Transverse colon (tissue), 4 donors: ENCODE data around the gene CAVIN1. TPM values are rescaled to one million over a fixed set of nuclear protein-coding genes. Genes with fewer than 3 reads are reported as not detected.
"Not testable (repeated sequence)": the region's sequence is repeated elsewhere in the genome, so short reads cannot be mapped to it uniquely, and the experiment has no call there.

Experiments used
- DNase-seq: peaks from one replicate; pipeline ENCODE4 v3.0.0-alpha.2; 2019
- H3K27ac ChIP-seq, 4 donors: fragments of 200-600 bp; sonication (generic); 2 replicates each; pipeline ENCODE4 v1.5.1; 2016 to 2018; ENCODE audit warnings: inconsistent platforms in 4 of 4
- H3K27me3 ChIP-seq: fragments of 200-600 bp; sonication (generic); 2 replicates; pipeline ENCODE4 v1.5.1; 2017; ENCODE audit warnings: inconsistent platforms
- H3K36me3 ChIP-seq, 4 donors: fragments of 200-600 bp; sonication (generic); 2 replicates each; pipeline ENCODE4 v1.5.1; 2017 to 2019; ENCODE audit warnings: inconsistent platforms in 4 of 4
- H3K4me1 ChIP-seq, 4 donors: fragments of 200-600 bp; sonication (generic); 2 replicates each; pipeline ENCODE4 v1.5.1; 2017 to 2020; ENCODE audit warnings: inconsistent platforms in 4 of 4
- H3K4me3 ChIP-seq, 4 donors: fragments of 200-600 bp; sonication (generic); 1 replicate in 1 of 4; 2 replicates in 3 of 4; pipeline versions ENCODE4 v1.5.1 to v1.6.1; 2017 to 2019; ENCODE audit warnings: inconsistent platforms in 4 of 4
- H3K9me3 ChIP-seq, 2 donors: fragments of 200-600 bp; sonication (generic); 2 replicates each; pipeline ENCODE4 v1.5.1; 2017 to 2019; ENCODE audit warnings: inconsistent platforms in 2 of 2
- EP300 ChIP-seq: sonication (generic); formaldehyde crosslinking; IDR thresholded peaks from one replicate; pipeline ENCODE4 v1.6.1; 2017; ENCODE audit warnings: antibody characterized with exemption, low read depth
- POLR2A ChIP-seq: fragments of 450-650 bp; IDR thresholded peaks from one replicate; pipeline ENCODE4 v1.6.1; 2016; ENCODE audit warnings: antibody characterized with exemption, mild to moderate bottlenecking, moderate library complexity
- POLR2AphosphoS5 ChIP-seq, 3 donors: sonication (generic); formaldehyde crosslinking; IDR thresholded peaks; one replicate each; pipeline ENCODE4 v1.6.1; 2016; ENCODE audit warnings: antibody characterized with exemption in 3 of 3
- WGBS, 2 donors: methylation state at CpG; one replicate each; pipeline ENCODE4 v1.1.5; 2018; ENCODE audit warnings: low coverage in 1 of 2; 5-methylcytosine and 5-hydroxymethylcytosine counted together
- in situ Hi-C, 4 donors: fragments of 200-750 bp; cut with MboI; loops; one replicate each; pipeline versions ENCODE4 v1.15.0 to v1.15.1; 2017; ENCODE audit warnings: low sequenced_read_pairs in 3 of 4, low pct_ligation_motif_present in 1 of 4, low pct_unique_long_range_greater_than_20kb in 1 of 4
- intact Hi-C: fragments of 100-400 bp; cut with DNase I; formaldehyde crosslinking; loops from one replicate; pipeline ENCODE4 v1.15.1; 2023; ENCODE audit warnings: low total_unique reads
- total RNA-seq, 4 donors: library from RNA; depleted of rRNA; stranded (reverse); fragments of >200 nt; gene quantifications; one replicate each; pipeline ENCODE4 v1.1.0, GENCODE V29; 2016
- TF ChIP-seq, protein P1 (sequence below), 5 experiments: fragments of 200-600 bp in 3 of 5; fragments of 450-650 bp in 2 of 5; sonication (generic) in 3 of 5; IDR thresholded peaks; 1 replicate in 2 of 5; 2 replicates in 3 of 5; pipeline ENCODE4 v1.5.1; 2016 to 2017; ENCODE audit warnings: antibody characterized with exemption in 5 of 5, inconsistent platforms in 3 of 5, mild to moderate bottlenecking in 2 of 5, moderate library complexity in 1 of 5

Gene CAVIN1
- total RNA-seq, 4 donors from 2014 or later = 53.7 to 135 (median 69.2) TPM

DNA sequence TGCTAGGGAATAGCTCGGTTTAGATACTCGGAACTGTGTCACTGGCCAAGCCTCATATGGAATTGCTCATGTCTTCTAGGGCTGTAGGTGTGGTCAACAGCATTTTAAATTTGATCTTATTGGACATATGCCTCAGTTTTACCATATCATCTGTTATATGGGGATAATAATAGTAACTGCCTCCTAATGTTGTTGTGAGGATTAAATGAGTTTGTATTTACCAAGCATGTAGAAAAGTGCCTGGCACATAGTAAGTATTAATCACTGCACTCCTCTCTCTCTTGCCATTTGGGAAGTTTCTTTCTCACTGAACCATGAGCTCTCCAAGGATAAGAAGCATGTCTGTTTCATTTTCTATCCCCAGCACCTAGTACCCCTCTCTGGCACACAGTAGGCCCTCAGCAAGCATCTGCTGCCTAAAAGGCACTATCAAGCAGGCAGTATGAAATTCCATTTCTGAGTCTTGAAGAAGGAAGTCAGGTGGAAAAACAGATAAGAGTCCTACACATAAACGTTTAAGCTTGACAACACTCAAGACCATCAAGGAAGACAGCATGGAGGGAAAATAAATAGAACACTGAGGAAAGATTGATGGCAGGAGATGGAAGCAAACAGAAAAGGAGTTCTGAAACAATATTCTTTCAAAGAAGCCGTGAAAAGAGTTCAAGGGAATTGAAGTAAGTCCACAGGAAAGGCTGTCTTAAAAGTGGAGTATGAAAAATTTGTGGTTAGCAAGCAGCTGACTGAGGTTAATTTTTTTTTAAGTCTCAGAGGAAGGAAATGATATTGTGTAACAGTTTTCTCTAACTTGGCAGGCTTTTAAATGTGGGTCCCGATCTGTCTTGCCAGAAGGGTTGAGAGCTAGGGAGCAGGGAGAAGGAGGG is 33.4 kb upstream of the CAVIN1 start:
- in situ Hi-C loops (no loop called here), intact Hi-C loops (no loop called here)
- no peak for DNase-seq
- Histone ChIP-seq H3K27me3 (no peaks in the 10 kb centered on the region), H3K4me1 (peaks cover 10 to 41% (median 19%) of the 10 kb centered on the region in 4 donors), H3K36me3 (peaks cover 0 to 3% (median 0%) of the 10 kb centered on the region in 4 donors), H3K9me3 (no peaks in the 10 kb centered on the region), H3K4me3 (no peak overlapping the region), H3K27ac (peak overlapping the region; percentile 94 to 99 (median 97))
- TF ChIP-seq POLR2AphosphoS5 (IDR thresholded peaks at IDR 0.05) = peak in 1 of 3 donors; percentile 29
- TF ChIP-seq, protein P1, sequence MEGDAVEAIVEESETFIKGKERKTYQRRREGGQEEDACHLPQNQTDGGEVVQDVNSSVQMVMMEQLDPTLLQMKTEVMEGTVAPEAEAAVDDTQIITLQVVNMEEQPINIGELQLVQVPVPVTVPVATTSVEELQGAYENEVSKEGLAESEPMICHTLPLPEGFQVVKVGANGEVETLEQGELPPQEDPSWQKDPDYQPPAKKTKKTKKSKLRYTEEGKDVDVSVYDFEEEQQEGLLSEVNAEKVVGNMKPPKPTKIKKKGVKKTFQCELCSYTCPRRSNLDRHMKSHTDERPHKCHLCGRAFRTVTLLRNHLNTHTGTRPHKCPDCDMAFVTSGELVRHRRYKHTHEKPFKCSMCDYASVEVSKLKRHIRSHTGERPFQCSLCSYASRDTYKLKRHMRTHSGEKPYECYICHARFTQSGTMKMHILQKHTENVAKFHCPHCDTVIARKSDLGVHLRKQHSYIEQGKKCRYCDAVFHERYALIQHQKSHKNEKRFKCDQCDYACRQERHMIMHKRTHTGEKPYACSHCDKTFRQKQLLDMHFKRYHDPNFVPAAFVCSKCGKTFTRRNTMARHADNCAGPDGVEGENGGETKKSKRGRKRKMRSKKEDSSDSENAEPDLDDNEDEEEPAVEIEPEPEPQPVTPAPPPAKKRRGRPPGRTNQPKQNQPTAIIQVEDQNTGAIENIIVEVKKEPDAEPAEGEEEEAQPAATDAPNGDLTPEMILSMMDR (IDR thresholded peaks at IDR 0.05) = no peak
- 46 to 58% methylated on average over 4 to 5 of the region's 5 CpGs for WGBS, 2 donors

DNA sequence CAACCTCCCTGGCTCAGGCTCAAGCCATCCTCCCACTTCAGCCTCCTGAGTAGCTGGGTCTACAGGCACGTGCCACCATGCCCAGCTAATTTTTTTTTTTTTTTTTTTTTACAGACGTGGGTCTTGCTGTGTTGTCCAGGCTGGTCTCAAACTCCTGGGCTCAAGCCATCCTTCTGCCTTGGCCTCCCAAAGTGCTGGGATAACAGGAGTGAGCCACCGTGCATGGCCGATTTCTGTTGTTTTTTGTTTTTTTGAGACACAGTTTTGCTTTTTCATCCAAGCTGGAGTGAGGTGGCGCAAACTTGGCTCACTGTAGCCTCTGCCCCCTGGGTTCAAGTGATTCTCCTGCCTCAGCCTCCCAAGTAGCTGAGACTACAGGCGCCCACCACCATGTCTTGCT is 31.9 kb upstream of the CAVIN1 start:
- H3K27me3 ChIP-seq, H3K36me3 ChIP-seq, in situ Hi-C loops, intact Hi-C loops, H3K9me3 ChIP-seq, DNase-seq, H3K27ac ChIP-seq, H3K4me3 ChIP-seq: not testable (repeated sequence)
- 88 to 96% methylated on average over 3 to 6 of the region's 6 CpGs for WGBS, 2 donors
- peaks cover under 1 to 29% (median 11%) of the 10 kb centered on the region in 4 donors for H3K4me1 ChIP-seq

DNA sequence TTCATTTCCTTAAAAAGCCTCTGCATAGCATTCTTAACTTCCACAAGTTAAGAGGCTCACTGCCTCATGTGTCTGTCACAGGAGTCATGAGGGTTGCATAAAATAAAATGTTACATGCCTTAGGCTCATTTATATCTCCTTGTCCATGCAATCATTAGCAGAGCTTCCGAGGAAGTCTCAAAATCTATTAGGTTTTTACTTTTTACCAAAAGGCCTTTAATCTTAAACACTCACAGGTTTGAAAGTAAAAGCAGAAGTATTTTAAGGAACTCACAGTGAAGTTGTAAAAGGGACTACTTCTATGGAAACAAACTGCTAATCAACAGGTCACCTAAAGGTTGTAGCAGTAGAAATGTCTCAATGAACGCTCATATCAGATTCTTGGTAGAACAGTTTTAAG is 30.4 kb upstream of the CAVIN1 start:
- in situ Hi-C loops = no loop called here
- Histone ChIP-seq H3K4me3 (no peak overlapping the region), H3K27me3 (no peaks in the 10 kb centered on the region), H3K36me3 (no peaks in the 10 kb centered on the region), H3K9me3 (no peaks in the 10 kb centered on the region), H3K4me1 (peaks cover 0 to 20% (median 3%) of the 10 kb centered on the region in 4 donors), H3K27ac (no peak overlapping the region)
- WGBS, 2 donors = 33 to 61% methylated on average over 2 of the region's 2 CpGs
- TF ChIP-seq POLR2AphosphoS5 (IDR thresholded peaks at IDR 0.05) (no peak), EP300 (no peak), POLR2A (no peak)
- TF ChIP-seq, protein P1 (IDR thresholded peaks at IDR 0.05) = no peak
- no peak for DNase-seq
- intact Hi-C loops = no loop called here

DNA sequence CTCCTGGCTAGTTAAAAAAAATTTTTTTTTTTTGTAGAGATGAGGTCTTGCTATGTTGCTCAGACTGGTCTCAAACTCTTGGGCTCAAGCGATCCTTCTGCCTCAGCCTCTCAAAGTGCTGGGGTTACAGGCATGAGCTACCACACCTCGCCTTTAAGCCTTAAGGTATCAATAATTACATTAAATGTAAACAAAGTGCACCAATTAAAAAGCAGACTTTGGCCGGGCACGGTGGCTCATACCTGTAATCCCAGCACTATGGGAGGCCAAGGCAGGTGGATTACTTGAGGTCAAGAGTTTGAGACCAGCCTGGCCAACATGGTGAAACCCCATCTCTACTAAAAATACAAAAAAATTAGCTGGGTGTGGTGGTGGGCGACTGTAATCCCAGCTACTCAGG is 28.2 kb upstream of the CAVIN1 start:
- WGBS, 2 donors = 67 to 73% methylated on average over 4 to 5 of the region's 5 CpGs
- in situ Hi-C loops, H3K27ac ChIP-seq, H3K4me1 ChIP-seq, H3K4me3 ChIP-seq, H3K9me3 ChIP-seq, intact Hi-C loops, H3K27me3 ChIP-seq, H3K36me3 ChIP-seq: not testable (repeated sequence)
- peak; percentile 26 for DNase-seq

DNA sequence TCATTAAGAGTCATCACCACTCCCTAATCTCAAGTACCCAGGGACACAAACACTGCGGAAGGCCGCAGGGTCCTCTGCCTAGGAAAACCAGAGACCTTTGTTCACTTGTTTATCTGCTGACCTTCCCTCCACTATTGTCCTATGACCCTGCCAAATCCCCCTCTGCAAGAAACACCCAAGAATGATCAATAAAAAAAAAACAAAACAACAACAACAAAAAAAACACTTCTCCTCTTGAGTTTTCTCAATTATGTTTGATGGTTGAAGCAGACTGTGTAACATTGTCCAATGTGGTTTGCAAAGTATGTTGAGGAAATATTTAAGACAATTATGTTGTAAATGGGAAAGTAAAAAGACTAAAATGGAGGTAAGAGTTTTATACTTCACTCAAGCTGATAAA is 26.8 kb upstream of the CAVIN1 start:
- in situ Hi-C loops, H3K27ac ChIP-seq, H3K27me3 ChIP-seq, H3K4me3 ChIP-seq, DNase-seq, intact Hi-C loops, H3K4me1 ChIP-seq, H3K9me3 ChIP-seq, H3K36me3 ChIP-seq: not testable (repeated sequence)
- WGBS, 2 donors = no CpG with 5 or more reads among the region's 2 CpGs

DNA sequence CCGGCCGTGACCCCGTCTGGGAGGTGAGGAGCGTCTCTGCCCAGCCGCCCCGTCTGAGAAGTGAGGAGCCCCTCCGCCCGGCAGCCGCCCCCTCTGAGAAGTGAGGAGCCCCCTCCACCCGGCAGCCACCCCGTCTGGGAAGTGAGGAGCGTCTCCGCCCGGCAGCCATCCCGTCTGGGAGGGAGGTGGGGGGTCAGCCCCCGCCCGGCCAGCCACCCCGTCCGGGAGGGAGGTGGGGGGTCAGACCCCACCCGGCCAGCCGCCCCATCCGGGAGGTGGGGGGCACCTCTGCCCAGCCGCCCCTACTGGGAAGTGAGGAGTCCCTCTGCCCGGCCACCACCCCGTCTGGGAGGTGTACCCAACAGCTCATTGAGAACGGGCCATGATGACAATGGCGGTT is 26.1 kb upstream of the CAVIN1 start:
- in situ Hi-C loops = not testable (repeated sequence)

More for the DNA sequence above, 26.1 kb upstream of the CAVIN1 start:
- DNase-seq, H3K27ac ChIP-seq, intact Hi-C loops, H3K36me3 ChIP-seq, H3K9me3 ChIP-seq, H3K4me1 ChIP-seq, H3K27me3 ChIP-seq, H3K4me3 ChIP-seq: not testable (repeated sequence)
- WGBS, 2 donors = 97% methylated on average over 8 of the region's 27 CpGs; no CpG with 5 or more reads in 1 of the 2 donors
